ENCODE results near the gene LHFPL3.
A peak's percentile ranks its signal among the peaks of the same experiment; 100 is the strongest.

The LHFPL3 gene

DNA sequence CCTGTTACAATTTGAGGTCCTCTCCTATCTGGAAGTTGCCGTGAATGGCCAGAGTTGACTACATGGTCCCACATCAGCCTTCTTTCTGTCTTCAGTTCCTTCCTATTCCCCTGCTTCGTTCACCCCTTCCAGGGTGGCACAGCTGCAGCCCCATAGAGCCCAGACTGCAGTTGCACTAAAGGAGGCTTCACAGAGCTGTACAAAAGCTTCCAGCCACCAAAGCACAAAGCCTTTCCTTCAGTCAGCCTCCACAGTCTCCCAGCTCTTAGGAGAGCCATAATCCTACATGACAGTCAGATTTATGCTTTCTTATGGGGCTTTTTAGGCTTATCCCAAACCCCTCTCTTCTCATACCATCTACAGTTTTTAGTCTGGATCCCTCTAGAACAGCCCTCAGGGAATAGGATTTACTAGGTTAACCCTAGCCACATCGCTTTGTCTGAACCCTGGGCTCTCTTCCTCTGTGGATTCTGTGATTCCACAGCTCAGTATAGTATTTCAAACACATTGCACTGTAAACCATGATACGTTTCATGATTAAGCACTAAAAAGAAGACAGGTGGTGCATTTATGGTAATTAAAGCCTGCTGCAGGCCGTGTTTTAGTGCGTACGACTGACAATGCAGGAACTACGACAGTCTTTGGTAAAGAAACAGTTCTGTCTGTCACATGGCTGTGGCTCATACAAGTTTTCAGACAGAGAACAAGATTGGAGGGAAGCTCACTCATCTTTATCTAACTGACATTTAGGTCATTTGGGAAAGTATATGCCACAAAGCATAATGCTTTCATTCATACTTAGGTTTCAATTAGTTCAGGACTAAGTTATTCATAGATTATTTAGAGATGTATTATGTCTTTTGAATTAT, 477.3 kb downstream of the LHFPL3 start:
- DNase-seq: no peak

DNA sequence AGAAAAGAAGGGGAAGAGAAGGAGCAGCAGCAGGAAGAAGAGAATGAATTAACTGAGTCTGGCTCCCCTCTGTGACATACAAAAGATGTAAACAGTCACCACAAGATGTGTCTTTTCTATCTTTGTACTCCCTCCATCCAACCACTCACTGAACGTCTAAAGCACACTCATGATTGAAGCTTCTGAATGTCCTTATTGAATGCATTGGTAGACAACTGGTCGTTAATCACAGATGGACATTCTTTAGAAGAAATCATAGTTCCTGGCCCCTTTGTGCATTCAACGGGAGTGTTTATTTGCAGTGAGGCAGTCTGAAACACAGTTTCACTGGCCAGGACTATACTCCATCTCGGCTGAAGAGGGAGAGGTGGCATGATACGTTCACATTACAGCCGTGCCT, 479.3 kb downstream of the LHFPL3 start:
- no peak for DNase-seq

DNA sequence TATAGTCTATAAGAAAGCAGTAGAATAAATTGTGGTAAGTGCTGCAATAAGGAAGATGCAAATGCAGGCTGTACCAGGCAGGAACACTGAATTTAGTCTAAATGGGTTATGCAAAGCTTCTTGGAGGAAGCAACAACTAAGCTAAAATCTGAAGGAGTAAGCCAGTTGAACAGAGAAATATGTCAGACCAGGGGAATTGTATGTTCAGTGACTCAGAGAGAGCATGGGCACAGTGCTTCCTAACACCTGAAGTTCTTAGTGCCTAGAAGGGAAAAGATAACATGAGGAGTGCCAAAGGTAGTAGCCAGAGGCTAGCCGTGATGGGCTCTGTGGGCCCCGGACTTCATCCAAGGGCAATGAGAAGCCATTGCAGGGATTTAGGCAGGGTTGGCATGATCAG, 481.5 kb downstream of the LHFPL3 start:
- DNase-seq: no peak

DNA sequence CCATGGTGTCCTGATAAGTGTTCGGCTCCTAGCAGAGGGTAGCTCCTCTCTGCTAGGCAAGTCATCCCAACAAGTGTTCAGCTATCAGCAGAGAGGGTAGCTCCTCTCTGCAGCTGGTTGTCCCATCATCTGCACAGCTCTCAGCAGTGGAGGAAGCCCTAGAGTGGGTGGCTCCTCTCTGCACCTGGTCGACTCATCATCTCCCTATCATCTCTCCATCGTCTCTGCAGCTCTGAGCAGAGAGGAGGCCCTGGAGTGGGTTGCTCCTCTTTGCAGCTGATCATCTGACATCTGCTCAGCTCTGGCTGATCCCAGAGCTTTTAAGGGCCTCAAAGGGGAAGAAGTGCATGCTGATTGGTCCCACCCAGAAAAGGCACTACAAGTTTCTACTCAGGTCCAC, 485.7 kb downstream of the LHFPL3 start:
- no peak for DNase-seq

DNA sequence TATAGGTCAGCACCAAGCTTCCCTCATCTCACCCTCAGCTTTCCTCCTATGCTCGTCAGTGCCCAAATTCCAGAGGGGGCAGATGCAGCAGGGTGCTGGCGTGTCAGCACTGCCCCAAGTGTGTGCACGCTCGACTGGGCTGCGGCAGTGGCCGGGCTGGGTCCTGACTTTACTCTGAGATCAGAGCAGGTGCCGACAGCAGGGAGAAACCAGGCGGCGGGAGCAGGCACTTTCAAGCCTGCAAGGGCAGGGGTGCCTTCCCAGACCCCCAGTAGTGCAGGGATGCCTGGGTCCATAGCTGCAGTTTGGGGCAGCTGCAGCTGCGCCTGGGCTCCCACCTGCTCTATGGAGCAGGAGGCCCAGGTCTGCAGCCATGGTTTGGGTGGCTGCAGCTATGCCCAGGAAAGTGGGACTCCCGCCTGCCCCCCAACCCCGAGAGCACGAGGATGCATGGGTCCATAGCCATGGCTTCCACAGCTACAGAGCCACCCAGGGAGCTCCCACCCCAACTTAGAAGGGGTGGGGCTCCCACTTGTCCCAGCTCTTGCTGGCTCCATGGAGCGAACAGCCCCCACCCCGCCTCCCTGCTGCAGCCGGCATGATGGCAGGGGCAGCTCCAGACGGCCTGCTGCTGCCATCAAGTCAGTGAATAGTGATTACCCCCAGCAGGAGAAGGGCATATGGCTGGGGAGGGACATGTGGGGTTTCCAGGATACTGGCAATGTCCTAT, 486.4 kb downstream of the LHFPL3 start:
- DNase-seq: no peak

DNA sequence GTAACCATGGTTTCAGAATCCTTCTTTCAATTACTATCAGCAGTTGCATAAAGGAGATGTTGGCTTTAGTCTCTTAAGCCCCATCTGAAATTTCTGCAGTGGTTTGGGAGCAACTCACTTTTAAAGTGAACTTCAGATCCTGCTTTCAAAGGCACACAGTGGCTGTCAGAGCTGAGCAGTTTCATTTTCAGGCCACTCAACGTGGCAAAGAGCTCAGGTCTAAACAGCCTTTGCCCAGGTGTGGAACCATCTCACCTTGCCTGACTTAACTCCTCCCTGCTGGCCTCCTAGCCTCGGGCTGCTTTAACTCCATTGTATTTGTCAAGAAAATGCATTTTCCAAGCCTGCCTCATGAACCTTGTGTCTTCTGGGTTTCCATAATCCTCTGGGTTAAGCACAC, 488.1 kb downstream of the LHFPL3 start:
- no peak for DNase-seq

DNA sequence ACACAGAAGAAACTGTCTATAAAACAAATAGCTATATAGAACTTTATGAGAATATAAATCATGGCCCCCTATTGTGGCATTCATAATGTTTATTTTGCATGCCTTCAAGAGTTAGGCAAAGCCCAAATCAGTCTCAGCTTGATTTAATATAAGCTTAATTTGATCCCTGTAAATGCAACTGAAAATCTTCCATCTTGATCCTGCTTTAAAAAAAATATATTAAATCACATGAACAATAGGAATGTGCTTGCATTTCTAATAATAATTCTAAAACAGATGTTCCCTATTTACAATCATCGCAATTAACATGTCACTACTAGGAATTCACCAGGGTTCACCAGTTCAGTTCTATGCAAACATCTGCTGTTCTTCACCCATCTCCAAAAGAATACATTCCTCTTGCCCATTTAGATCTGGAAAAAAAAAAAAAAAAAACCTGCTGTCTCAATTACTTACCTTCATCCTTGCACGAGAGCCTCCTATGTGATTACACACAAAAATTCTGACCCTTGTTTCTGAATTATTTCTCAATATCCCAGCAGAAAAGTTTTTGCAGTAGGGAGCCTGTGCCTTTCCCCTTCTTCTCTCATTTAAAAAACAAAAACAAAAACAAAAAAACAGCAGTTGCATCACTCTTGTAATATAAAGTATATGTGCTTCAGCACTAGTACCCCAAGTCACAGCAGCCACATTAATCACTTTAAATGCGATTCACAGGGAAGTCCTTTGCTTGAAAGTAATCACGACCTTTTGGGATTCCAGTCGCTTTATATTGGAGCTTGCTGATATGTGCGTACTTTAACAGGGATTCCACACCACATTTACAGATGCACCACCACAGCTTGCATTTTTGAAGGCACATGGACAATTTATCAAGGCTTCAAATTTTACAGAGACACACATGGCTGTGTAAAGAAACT, 490.8 kb downstream of the LHFPL3 start:
- no peak for DNase-seq

DNA sequence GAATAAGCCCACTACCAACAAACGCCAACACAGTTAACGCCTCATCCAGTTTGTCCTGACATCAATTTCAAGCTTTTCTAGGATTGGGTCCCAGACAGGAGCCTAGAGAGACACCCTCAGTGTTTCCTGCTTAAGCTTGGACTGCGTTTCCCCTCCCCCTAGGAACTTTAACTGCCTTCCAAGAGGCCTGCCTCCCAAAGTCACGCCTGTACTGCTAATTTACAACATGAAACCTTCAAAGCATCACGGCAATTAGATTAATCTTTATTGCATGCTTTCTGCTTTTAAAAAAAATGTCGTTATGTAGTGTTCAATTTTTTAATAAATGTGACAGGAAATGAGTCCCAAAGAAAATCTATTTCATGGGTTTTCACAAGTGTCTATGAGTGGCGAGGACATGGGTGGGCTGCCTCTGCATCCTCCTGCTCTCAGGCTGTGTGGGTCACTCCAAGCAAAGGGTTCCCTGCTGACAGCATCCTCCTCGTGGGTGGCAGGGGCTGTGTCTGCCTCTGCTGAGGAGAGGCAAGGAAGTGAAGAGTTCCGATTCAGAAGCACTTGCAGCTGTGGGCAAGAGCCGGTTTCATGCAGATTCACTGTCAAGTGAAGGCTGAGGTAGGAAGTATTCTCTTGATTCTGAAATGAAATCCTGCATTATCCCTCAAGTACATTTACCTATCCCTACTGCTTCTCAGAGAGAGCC, 492.6 kb downstream of the LHFPL3 start:
- no peak for DNase-seq

DNA sequence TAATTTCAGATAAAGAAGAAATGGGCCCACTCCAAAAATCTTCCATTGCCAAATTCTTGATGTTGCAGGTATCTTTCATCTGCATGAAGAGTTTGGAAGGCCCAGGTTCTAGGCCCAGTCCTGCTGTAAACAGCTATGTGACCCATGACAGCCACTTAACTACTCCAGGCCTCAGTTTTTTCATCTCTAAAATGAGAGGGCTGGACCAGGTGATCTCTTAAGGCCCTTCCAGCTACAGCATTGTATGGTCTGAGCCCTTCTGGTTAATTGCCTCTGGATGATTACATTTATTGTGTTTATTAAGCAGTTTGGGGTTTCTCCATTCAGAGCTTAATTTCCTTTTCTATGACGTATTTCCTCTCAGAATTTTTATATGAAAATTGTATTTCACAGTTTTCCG, 494.8 kb downstream of the LHFPL3 start:
- no peak for DNase-seq

DNA sequence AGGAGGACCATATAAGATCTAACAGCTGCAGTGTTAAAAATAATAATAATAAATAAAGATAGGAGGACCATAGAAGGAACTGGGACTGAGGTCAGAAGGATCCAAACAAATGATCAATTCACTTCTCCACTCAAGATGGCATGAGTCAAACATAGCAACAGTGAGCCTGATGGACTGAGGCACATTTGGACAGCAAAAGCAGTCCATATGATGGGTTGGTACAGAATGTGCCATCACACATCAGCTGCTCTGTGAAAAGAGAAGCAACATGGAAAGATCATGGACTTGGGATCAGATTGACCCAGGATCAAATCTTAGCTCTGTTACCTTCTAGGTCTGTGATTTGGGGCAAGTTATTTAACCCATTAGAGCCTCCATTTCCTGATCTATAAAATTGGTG, 496.7 kb downstream of the LHFPL3 start:
- no peak for DNase-seq

DNA sequence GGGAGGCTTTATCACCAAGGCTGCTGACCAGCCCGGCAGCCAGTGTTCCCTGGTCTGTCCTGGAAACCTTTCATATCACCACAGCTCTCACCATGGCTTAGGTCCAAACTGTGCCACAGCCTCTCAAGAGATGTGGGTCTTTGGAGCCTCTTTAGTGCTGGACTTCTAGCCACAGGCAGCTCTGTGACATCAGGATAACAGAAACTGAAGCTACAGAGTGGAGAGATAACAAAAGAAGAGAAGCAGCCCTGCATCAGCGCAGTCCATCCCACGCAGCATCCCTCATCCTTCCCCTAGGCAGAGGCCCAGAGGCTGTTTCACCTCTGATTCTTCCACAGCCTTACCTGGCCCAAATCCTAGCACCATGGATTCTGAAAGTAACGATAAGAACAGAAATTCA, 497.7 kb downstream of the LHFPL3 start:
- no peak for DNase-seq

DNA sequence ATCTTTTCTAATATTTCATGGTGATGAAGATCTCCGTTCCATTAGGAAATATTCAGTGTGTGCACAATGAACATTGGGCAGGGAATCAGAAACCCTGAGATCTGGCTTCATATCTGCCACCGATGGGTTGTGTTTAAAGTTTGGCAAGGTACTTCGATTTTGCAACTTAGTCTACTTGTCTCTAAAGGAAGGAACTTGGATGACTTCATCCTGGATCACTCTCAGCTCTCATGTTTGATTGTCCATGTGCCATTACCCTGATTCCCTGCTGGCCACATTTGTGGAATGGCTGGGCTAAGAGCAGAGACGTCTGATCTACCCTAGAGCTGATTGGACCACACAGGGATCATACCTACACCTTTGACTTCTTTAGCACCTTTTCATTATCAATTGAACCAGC, 508.6 kb downstream of the LHFPL3 start:
- DNase-seq: no peak

DNA sequence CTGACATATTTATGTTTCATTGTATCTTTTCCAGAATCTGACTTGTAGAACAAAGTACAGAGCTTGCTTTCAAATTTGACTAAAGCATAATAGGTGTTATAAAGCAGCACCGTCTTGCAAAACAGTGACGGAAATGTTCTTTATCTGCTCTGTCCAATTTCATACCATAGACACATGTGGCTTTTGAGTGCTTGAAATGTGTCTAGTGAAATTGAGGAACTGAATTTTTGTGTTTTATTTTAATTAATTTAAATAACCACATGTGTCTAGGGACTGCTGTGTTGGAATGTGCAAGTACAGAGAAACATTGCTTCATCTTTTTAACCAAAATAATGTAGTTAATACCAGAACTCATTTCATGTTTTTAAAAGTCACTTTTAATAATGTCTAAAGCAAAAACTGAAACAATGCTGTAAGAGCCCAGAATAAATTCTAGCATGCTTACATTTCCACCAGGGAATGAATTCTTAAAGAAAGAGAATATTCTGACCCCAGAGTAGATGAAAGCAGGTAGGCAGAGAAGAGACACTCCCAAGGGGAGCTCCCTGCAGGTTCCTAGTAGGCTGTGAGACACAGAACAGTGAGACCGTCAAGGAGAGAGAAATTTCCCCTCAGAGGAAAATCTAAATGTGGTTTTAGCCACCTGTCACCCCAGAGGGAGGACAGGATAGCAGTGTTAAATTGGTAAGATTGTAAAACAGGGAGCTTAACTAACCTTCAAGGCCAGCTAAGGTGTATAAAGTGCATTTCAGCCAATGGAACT, 510.3 kb downstream of the LHFPL3 start:
- no peak for DNase-seq

DNA sequence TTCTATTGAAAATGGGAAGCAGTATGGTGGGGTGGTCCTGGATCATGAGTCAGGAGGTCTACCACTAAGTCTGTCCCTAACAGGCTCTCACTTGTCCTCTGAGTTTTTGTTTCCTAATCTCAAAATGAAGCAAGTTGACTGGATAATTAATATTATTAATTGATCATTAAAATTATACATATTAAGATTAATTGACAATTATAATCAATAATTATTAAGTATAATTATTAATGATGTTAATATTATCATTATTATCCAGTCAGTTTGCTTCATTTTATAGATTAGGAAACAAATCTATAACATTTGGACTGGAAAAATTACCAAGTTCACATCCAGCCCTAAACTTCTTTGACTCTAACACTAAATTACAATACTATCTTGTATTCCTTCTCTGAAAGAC, 511.4 kb downstream of the LHFPL3 start:
- no peak for DNase-seq

DNA sequence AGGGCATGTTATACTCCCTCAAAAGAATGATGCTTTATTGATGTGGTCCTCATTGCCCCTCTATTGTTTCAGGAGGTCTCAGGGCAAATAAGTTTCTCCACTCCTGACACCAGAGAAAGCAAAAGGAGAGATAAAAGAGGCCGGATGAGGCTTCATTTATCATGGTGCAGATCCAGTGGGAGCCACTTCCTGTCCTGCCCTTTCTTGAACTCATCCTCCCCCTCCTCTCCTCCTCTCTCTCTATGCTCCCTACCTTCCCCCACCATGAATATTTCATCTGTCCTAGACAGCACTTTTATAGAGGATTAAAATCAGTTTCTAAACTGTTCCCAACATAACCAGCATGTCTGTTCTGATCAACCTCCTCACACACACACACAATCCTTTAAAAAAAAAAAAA, 513.4 kb downstream of the LHFPL3 start:
- DNase-seq: no peak

DNA sequence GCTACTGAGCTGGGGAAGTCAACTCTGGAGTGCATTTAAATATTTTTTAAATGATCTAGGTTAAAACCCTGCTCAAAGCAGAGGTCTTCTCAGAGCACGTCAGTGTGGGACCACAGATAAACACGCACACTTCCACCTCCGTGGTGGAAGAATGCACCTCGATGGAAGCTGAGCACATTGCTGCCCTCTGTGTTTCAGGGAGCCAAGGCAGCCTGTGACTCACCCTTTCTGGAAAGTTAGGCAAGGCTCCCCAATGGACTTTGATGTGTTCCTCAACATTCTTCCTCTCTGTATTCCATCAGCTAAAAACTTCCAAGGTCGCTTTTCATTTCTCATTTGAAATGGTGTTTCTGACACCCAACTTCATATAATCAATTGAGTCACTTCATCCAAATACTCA, 514.8 kb downstream of the LHFPL3 start:
- DNase-seq: no peak

DNA sequence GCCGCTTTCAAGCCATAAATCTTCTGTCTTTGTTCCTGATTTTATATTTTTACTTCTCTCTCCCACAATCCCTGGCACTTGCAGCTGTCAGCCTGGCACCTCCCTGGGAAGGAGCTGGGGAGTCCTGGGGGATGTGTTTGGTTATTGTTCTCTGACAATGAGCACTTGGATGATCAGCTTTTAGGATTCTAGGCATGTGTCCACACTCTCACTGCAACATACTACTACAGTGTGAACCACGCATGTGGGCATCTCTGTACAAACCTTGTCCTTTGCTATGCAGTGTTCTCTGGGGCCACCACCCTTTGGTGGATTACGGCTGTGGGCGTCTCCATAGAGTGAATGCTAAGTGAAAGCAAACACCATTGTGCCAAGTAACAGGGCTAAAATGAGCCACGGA, 517.2 kb downstream of the LHFPL3 start:
- no peak for DNase-seq

DNA sequence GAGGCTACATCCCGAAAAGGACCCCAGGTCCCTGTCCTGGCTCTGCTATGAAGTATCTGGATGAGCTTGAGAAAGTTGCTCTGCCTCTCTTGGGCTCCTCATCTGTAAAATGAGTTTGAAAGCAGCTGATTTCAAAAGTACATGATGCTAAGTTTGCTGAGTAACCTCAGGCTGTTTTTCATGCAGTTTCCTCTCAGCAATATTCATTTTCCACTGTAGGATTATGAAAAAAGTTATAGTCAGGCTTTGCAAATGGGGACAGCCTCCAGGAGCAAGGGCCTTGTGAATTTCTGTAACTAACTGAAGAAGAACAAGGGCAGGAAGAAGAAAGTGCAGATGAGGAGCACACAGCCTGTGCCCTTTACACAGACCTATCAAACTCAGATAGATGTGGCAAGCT, 518.3 kb downstream of the LHFPL3 start:
- DNase-seq: no peak

DNA sequence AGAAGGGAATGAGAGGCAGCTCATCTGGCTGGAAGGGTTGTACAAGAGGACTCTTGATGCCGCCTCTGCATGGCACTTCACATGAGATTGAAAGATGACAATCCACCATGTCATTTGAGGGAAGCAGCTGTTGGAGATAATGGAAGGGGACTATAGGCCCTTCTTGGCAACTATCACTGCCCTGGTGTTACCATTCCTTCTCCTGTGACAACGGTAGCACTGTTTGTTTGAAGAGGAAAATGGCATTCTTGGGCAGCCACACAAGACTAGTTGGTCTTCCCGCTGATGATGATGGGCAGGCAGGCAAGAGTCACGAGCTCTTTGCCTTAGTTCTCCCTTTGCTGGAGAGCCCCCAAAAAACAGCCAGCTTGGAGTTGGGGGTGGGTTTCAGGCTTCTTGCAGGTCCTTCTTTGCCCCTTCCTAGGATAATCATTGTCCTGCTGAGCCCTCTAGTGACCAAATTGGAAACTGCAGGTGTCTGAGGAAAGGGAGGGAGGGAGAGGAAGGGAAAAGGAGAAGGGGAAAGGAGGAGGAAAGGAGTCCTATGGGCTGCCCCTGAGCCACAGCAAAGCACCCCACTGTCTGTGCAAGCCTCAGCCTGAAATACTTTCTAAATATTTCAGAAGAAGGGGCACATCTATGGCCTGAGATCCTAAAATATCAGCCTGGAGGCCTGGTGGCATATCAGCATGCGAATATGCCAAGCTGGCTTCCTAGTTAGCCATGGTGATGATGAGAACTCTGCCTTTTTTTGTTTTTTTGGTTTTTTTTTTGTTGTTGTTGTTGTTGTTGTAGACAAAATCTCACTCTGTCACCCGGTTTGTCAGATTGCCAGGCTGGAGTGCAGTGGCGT, 520.0 kb downstream of the LHFPL3 start:
- peak; percentile 25 to 39 for DNase-seq

DNA sequence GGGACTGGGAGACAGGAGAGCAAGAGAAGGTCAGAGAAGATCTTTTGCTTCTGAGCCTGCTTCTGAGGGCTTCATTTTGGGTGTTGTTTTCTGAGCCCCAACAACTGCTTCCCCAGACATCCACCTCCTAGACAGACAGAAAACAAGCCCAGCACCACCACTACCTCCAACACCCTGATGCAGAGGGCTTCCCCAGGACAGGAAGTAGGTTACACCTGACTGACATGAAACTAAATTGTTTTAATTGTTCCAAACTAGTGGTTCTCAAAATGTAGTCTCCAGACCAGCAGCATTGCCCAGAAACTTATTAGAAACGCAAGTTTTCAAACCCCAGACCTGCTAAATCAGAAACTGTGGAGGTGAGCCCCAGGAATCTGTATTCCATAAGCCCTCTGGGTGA, 522.0 kb downstream of the LHFPL3 start:
- no peak for DNase-seq

DNA sequence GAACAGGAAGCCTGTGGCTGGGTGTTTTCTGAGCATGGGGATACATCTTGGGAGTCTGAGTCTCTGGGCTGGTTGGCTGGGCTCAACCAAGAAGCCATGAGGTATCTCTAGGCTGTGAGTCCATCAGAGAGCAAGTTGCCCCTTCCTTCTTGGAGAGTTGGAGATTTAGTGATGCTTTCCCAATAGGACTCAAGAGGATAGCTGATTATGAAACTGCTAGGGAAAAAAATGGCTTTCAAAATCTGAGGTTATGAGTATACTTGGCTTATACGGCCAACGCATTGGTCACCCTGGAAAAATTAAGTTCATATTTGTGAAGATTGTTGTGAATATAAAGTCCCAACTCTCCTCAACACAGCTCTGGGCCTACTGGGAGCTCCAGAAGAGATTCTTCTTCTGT, 522.9 kb downstream of the LHFPL3 start:
- DNase-seq: no peak

All from activated CD4-positive, alpha-beta T cell treated with anti-CD3 and anti-CD28 coated beads, Interleukin-2, amount 50 U/mL, for 4 hours (primary cell).